GM12872 (cell line): Measurements from ENCODE around the gene WIPI1.

Experiments used
- CTCF ChIP-seq: IDR thresholded peaks from 3 replicates; pipeline ENCODE4 v1.5.1; 2011; ENCODE audit warnings: low read depth, mild to moderate bottlenecking, low read length, moderate library complexity; ENCODE audit not compliant: insufficient read depth

The WIPI1 gene

GRCh38 chr17:68420065-68420464 lies 37.2 kb downstream of the WIPI1 start:
- no peak for TF ChIP-seq CTCF

- no peak for TF ChIP-seq CTCF
Observed at GRCh38 chr17:68418876-68419275, 38.4 kb downstream of the WIPI1 start.

- no peak for TF ChIP-seq CTCF
Observed at GRCh38 chr17:68417317-68417716, 40.0 kb downstream of the WIPI1 start.

GRCh38 chr17:68403122-68403521 lies 54.2 kb downstream of the WIPI1 start:
- TF ChIP-seq CTCF, result no peak

GRCh38 chr17:68401288-68401687 lies 56.0 kb downstream of the WIPI1 start:
- TF ChIP-seq CTCF, result no peak

- TF ChIP-seq CTCF, result no peak
Observed at GRCh38 chr17:68400404-68400735, 56.9 kb downstream of the WIPI1 start.

- TF ChIP-seq CTCF, result no peak
Observed at GRCh38 chr17:68399638-68400403, 57.5 kb downstream of the WIPI1 start.
